Measurements from ENCODE around the gene RPS15A.
"Not testable (repeated sequence)": the region's sequence is repeated elsewhere in the genome, so short reads cannot be mapped to it uniquely, and the experiment has no call there.

Gene RPS15A

GRCh38 chr16:18742870-18743269, 47.3 kb downstream of the RPS15A start:
- not testable (repeated sequence) for DNase-seq (ENCODE audit: low spot score)

GRCh38 chr16:18740027-18740426, 50.1 kb downstream of the RPS15A start:
- not testable (repeated sequence) for DNase-seq (ENCODE audit: low spot score)

- not testable (repeated sequence) for DNase-seq (ENCODE audit: low spot score)
Observed at GRCh38 chr16:18738768-18739167, 51.4 kb downstream of the RPS15A start.

GRCh38 chr16:18734279-18734678, 55.9 kb downstream of the RPS15A start:
- not testable (repeated sequence) for DNase-seq (ENCODE audit: low spot score)

All from D341Med (cell line).